K562 (cell line): ENCODE measurements around the gene MARK2. TPM values are rescaled to one million over a fixed set of nuclear protein-coding genes. Genes with fewer than 3 reads are reported as not detected.
A peak's percentile ranks its signal among the peaks of the same experiment; 100 is the strongest.

Source experiments
- GATAD2A ChIP-seq: fragments of 450-650 bp; IDR thresholded peaks from 2 replicates; pipeline ENCODE4 v1.6.1; 2017
- HNRNPH1 ChIP-seq: fragments of 200-400 bp; formaldehyde crosslinking; optimal IDR thresholded peaks from 2 replicates; pipeline ENCODE3; 2017; ENCODE audit warnings: low read depth, mild to moderate bottlenecking, low read length, moderate library complexity
- KLF1 ChIP-seq: fragments of 450-650 bp; IDR thresholded peaks from 2 replicates; pipeline ENCODE4 v1.6.1; 2016; ENCODE audit warnings: missing genetic modification characterization, missing compliant biosample characterization
- MIER1 ChIP-seq: fragments of 450-650 bp; IDR thresholded peaks from 2 replicates; pipeline ENCODE4 v1.6.1; 2016; ENCODE audit warnings: antibody characterized with exemption, mild to moderate bottlenecking, low read depth
- POLR2AphosphoS2 ChIP-seq: IDR thresholded peaks from 2 replicates; pipeline ENCODE4 v1.6.1; 2012; ENCODE audit warnings: low read length, improper control_type of control experiment
- RB1 ChIP-seq: fragments of 450-650 bp; IDR thresholded peaks from 2 replicates; pipeline ENCODE4 v1.6.1; 2017; ENCODE audit warnings: low read depth, mild to moderate bottlenecking
- polyA plus RNA-seq, 8 experiments: library from polyadenylated mRNA; depleted of rRNA in 4 of 8; stranded (reverse) in 5 of 8; unstranded in 3 of 8; fragments of >200 nt; fragmentation: Nextera tagmentation in 2 of 8; fragmentation: Illumina TruSeq in 1 of 8; extraction: Ambion mirVana in 2 of 8; extraction: Trizol in 1 of 8; gene quantifications; 2 replicates each; pipeline versions ENCODE4 v1.2.1 to v1.2.3, GENCODE V29; 2011 to 2014; ENCODE audit warnings: inconsistent platforms in 1 of 8, missing spikeins in 1 of 8
- total RNA-seq, 7 experiments: library from RNA; depleted of rRNA in 6 of 7; stranded (reverse); fragments of >200 nt in 6 of 7; fragmentation: Illumina TruSeq in 2 of 7; extraction: Trizol in 2 of 7; gene quantifications; 2 replicates each; pipeline versions ENCODE4 v1.2.1 to v1.2.3, GENCODE V29; 2011 to 2021; ENCODE audit warnings: low replicate concordance in 1 of 7
- TF ChIP-seq, protein P1 (sequence below), 2 experiments: fragments of 450-650 bp; conservative IDR thresholded peaks; 2 replicates each; pipeline ENCODE4 v1.6.1; 2017; ENCODE audit warnings: mild to moderate bottlenecking in 2 of 2, moderate library complexity in 2 of 2
- TF ChIP-seq, protein P2 (sequence below): fragments of 450-650 bp; IDR thresholded peaks from 2 replicates; pipeline ENCODE4 v1.6.1; 2016
- TF ChIP-seq, protein P3 (sequence below): conservative IDR thresholded peaks from 2 replicates; pipeline ENCODE4 v1.6.1; 2011; ENCODE audit warnings: low read depth, mild to moderate bottlenecking, low read length; ENCODE audit not compliant: control insufficient read depth
- TF ChIP-seq, protein P4 (sequence below): fragments of 250-450 bp; sonication (Bioruptor Pico); IDR thresholded peaks from 2 replicates; pipeline ENCODE4 v1.8.0; 2022; ENCODE audit warnings: moderate library complexity, mild to moderate bottlenecking, inconsistent platforms
- TF ChIP-seq, protein P5 (sequence below), 2 experiments: fragments of 450-650 bp; IDR thresholded peaks; 2 replicates each; pipeline ENCODE4 v1.6.1; 2016; ENCODE audit warnings: mild to moderate bottlenecking in 2 of 2, borderline replicate concordance in 1 of 2, low read depth in 1 of 2, moderate library complexity in 1 of 2
- TF ChIP-seq, protein P6 (sequence below), 2 experiments: fragments of 450-650 bp; IDR thresholded peaks; 2 replicates each; pipeline ENCODE4 v1.6.1; 2016

MARK2 gene
- total and polyA plus RNA-seq, 9 of the 15 experiments (the other 6 are each of a cell fraction or from before 2014, with no cell fraction given): 0.32 to 43.5 (median 15.1) TPM

DNA sequence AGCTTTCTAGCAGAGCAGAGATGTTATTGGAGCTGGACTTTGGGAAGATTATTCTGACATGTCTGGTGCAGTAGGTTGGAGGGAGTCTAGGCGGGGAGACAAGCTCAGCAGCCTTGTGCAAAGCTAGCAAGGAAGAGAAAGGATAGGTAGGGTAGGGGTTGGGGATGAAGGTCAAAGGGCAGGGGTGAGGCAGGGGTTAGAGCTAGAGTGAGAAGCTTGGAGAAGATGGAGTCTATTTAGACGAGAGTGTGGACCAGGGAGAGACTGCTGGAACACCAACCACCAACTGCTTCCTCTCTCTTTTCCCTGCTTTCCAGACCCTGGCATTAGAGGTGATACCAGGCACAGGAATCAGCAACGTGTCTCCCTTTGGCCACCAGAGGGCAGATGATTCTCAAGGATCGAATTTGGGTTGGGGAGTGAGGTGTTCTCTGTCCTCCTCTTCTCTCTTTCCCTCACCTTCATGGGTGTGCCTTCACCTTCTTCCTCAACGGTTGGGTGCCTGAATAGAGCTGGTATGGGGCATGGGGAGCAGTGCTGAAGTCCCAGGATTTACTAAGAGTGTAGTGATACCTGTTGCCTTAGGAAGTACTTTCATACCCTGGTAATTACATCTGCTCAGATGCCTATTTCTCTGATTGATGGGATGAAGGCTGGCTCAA lies 1.8 kb upstream of the MARK2 start (continued):
- 0 out of 2 replicates have a peak, but pooled peaks have one; percentile 23 for TF ChIP-seq RB1
- TF ChIP-seq, protein P1, sequence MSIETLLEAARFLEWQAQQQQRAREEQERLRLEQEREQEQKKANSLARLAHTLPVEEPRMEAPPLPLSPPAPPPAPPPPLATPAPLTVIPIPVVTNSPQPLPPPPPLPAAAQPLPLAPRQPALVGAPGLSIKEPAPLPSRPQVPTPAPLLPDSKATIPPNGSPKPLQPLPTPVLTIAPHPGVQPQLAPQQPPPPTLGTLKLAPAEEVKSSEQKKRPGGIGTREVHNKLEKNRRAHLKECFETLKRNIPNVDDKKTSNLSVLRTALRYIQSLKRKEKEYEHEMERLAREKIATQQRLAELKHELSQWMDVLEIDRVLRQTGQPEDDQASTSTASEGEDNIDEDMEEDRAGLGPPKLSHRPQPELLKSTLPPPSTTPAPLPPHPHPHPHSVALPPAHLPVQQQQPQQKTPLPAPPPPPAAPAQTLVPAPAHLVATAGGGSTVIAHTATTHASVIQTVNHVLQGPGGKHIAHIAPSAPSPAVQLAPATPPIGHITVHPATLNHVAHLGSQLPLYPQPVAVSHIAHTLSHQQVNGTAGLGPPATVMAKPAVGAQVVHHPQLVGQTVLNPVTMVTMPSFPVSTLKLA (conservative IDR thresholded peaks at IDR 0.05): no peak
- TF ChIP-seq KLF1 (tag): no peak
- TF ChIP-seq, protein P2, sequence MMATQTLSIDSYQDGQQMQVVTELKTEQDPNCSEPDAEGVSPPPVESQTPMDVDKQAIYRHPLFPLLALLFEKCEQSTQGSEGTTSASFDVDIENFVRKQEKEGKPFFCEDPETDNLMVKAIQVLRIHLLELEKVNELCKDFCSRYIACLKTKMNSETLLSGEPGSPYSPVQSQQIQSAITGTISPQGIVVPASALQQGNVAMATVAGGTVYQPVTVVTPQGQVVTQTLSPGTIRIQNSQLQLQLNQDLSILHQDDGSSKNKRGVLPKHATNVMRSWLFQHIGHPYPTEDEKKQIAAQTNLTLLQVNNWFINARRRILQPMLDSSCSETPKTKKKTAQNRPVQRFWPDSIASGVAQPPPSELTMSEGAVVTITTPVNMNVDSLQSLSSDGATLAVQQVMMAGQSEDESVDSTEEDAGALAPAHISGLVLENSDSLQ: peak; percentile 34; the same call in 1 of the 2 replicates
- TF ChIP-seq MIER1: 0 out of 2 replicates have a peak, but pooled peaks have one; percentile 60
- TF ChIP-seq, protein P3, sequence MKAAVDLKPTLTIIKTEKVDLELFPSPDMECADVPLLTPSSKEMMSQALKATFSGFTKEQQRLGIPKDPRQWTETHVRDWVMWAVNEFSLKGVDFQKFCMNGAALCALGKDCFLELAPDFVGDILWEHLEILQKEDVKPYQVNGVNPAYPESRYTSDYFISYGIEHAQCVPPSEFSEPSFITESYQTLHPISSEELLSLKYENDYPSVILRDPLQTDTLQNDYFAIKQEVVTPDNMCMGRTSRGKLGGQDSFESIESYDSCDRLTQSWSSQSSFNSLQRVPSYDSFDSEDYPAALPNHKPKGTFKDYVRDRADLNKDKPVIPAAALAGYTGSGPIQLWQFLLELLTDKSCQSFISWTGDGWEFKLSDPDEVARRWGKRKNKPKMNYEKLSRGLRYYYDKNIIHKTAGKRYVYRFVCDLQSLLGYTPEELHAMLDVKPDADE: no peak
- TF ChIP-seq, protein P4, sequence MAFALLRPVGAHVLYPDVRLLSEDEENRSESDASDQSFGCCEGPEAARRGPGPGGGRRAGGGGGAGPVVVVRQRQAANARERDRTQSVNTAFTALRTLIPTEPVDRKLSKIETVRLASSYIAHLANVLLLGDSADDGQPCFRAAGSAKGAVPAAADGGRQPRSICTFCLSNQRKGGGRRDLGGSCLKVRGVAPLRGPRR: 0 out of 2 replicates have a peak, but pooled peaks have one; percentile 19
- TF ChIP-seq GATAD2A: peak; percentile 48; the same call in 1 of the 2 replicates
- TF ChIP-seq, protein P5, sequence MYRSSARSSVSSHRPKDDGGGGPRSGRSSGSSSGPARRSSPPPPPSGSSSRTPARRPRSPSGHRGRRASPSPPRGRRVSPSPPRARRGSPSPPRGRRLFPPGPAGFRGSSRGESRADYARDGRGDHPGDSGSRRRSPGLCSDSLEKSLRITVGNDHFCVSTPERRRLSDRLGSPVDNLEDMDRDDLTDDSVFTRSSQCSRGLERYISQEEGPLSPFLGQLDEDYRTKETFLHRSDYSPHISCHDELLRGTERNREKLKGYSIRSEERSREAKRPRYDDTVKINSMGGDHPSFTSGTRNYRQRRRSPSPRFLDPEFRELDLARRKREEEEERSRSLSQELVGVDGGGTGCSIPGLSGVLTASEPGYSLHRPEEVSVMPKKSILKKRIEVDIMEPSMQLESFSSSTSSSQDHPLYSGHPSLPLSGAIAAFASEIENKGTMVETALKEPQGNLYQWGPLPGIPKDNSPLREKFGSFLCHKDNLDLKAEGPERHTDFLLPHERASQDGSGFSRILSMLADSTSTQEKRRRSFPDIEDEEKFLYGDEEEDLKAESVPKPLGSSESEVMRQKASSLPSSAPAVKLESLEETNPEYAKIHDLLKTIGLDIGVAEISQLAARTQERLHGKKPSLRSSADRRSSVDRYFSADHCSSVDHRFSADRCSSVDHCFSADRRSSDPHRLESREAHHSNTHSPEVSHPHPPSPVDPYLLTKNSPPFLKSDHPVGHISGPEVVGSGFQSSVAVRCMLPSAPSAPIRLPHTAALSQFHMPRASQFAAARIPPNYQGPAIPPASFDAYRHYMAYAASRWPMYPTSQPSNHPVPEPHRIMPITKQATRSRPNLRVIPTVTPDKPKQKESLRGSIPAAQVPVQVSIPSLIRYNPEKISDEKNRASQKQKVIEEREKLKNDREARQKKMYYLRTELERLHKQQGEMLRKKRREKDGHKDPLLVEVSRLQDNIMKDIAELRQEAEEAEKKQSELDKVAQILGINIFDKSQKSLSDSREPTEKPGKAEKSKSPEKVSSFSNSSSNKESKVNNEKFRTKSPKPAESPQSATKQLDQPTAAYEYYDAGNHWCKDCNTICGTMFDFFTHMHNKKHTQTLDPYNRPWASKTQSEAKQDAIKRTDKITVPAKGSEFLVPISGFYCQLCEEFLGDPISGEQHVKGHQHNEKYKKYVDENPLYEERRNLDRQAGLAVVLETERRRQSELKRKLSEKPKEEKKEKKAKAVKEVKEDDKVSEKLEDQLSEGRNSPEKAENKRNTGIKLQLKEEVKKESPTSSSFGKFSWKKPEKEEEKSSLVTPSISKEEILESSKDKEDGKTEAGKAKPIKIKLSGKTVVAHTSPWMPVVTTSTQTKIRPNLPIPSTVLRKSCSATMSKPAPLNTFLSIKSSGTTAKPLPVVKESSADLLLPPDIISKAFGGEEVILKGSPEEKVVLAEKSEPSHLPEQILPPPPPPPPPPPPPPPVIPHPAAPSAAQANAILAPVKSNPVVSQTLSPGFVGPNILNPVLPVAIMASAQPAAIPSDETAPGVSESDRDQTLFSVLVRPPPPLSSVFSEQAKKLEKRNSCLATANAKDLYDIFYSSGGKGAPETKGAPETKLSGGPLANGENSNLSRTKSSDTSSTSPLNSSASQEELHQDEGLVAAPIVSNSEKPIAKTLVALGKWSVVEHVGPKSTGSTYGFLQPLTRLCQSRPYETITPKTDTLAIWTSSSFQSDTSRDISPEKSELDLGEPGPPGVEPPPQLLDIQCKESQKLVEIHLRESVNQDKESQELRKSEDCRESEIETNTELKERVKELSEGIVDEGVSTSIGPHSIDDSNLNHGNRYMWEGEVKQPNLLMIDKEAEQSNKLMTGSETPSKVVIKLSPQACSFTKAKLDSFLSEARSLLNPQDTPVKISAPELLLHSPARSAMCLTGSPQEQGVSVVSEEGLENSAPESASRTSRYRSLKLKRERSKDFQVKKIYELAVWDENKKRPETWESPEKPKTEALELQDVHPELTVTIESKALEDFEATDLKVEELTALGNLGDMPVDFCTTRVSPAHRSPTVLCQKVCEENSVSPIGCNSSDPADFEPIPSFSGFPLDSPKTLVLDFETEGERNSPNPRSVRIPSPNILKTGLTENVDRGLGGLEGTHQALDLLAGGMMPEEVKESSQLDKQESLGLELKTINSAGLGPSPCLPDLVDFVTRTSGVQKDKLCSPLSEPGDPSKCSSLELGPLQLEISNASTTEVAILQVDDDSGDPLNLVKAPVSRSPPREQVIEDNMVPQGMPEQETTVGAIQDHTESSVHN (IDR thresholded peaks at IDR 0.05; ENCODE audit: borderline replicate concordance in 1 of 2, low read depth in 1 of 2): no peak
- TF ChIP-seq HNRNPH1: no peak
- TF ChIP-seq, protein P6, sequence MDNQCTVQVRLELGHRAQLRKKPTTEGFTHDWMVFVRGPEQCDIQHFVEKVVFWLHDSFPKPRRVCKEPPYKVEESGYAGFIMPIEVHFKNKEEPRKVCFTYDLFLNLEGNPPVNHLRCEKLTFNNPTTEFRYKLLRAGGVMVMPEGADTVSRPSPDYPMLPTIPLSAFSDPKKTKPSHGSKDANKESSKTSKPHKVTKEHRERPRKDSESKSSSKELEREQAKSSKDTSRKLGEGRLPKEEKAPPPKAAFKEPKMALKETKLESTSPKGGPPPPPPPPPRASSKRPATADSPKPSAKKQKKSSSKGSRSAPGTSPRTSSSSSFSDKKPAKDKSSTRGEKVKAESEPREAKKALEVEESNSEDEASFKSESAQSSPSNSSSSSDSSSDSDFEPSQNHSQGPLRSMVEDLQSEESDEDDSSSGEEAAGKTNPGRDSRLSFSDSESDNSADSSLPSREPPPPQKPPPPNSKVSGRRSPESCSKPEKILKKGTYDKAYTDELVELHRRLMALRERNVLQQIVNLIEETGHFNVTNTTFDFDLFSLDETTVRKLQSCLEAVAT (IDR thresholded peaks at IDR 0.05): 0 out of 4 replicates have a peak, but pooled peaks of 1 of the 2 experiments have one; percentile 43
- TF ChIP-seq POLR2AphosphoS2: no peak
